SK-N-MC (cell line): ENCODE data around the gene EHBP1.

Experiments used
- EZH2 ChIP-seq: fragments of 200-600 bp; sonication (generic); IDR thresholded peaks from one replicate; pipeline ENCODE4 v1.6.1; 2017; ENCODE audit warnings: antibody characterized with exemption
- FOXP2 ChIP-seq: optimal IDR thresholded peaks from 2 replicates; pipeline ENCODE3; 2011; ENCODE audit warnings: mild to moderate bottlenecking, moderate library complexity; ENCODE audit not compliant: insufficient read depth; ENCODE audit errors: extremely low read length, control extremely low read depth
- POLR2AphosphoS5 ChIP-seq: IDR thresholded peaks from 2 replicates; pipeline ENCODE4 v1.6.1; 2012; ENCODE audit warnings: mild to moderate bottlenecking, low read depth, low read length, borderline replicate concordance

- TF ChIP-seq FOXP2 (no peak), POLR2AphosphoS5 (no peak), EZH2 (no peak)
Observed at GRCh38 chr2:62789918-62790317, 84.4 kb downstream of the EHBP1 start.
